NOMO-1 treated with DMSO at 0.1 percent for 48 hours (cell line): ENCODE data around the gene GPRC5B.

ENCODE experiments used
- DNase-seq: peaks from one replicate; lab custom pipeline; 2025; ENCODE audit not compliant: unreplicated experiment; lab: John Stamatoyannopoulos, UW

GPRC5B gene

DNA sequence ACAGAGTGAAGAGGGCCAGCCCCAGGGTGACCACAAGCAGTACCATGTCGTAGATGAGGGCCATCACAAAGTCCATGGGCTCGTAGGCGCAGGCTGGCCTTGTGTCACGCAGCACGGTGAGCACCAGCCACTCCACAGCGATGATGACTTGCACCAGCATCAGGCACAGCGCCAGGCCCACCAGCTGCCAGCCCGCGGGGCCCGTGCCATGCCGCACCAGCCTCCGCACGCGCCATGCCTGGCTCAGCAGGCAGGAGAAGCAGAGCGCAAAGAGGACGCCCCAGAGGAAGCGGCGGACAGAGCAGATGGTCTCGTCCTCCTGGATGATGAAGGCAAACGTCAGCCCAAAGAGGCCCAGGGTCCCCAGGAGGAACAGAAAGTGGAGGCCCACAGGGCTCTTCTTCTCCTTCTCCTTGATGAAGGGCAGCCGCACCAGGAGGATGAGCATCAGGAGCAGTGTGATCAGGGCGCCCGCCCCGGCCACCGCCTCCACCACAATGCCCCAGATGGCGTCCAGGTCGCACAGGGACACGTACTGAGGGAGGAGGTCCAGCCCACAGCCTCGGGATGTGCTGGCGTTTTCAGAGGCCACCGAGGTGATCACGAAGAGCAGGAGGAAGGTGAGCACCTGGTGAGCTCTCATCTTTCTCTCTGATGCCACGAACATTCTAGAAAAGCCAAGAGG, 12.3 kb downstream of the GPRC5B start:
- DNase-seq = no peak

DNA sequence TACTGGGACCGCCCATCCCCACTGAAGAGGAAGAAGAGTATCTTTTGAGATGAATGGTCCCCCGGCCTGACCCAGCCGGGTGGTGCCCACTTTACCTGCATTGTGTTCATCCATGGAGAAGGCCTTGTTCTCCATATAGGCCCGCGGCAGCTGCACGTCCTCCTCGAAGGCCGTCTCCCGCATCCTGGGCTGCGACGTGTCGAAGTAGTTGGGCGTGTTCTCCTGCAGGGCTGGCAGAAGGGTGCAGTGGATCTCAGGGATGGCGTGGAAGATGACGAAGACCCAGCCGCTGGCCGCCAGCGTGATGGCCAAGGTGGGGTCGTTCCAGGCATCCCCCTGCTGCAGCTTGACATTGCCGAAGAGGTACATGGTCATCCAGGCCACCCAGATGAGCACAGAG, 12.9 kb downstream of the GPRC5B start:
- DNase-seq = no peak

DNA sequence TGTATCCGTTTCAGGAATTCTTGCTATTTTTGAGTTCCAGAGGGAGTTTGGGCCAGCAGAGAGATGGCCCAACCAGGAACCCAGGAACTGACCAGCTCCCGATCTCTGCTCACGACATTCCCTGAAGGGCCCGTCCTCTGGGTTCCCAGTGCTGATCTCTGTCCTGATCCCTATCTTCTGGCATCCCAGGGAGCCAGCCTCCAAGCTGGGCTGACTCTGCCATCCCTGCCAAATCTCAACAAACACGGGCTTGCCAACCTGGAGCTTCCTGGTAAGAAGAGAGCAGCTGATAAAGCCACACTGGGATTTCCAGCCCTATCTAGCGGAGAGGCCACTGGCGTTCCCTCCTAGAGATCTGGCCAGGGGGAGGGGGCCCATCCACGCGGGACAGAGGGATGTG, 16.2 kb downstream of the GPRC5B start:
- no peak for DNase-seq

DNA sequence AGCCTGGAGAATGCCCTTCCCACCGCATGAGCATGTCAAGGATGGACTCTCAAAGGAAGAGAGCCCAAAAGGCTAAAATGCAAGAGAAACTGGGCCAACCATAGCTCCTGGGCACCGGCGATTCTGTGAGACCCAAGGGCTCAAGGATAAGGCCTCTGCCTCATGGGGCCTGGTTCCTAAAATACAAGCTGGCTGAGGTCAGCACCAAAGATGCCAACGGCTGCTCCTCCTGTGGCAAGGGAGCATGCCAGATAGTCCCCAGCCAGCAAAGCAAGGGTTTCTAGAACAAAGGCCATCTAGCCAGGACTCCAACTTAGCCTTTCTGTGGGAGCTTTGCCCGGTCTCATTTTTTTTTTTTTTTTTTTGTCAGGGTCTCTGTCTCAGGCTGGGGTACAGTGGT, 20.1 kb downstream of the GPRC5B start:
- no peak for DNase-seq

DNA sequence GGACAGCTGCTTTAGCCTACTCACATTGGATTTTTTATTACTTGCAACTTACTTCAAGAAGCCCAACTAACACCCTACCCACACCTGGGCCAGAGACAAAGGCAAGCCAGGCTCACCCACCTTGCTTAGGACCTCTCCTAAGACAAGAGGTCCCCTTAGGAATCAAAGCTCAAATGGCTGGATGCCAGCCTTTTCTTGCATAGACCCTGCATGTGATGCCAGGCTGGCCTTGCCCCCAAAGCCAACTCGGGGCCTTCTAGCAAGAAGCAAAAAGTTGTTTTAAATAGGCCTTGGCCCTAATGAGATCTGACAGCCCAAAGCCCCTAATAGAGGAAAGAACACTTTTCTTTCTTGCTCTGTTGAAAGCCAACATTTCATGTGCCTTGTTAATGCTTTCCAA, 20.7 kb downstream of the GPRC5B start:
- DNase-seq = no peak

DNA sequence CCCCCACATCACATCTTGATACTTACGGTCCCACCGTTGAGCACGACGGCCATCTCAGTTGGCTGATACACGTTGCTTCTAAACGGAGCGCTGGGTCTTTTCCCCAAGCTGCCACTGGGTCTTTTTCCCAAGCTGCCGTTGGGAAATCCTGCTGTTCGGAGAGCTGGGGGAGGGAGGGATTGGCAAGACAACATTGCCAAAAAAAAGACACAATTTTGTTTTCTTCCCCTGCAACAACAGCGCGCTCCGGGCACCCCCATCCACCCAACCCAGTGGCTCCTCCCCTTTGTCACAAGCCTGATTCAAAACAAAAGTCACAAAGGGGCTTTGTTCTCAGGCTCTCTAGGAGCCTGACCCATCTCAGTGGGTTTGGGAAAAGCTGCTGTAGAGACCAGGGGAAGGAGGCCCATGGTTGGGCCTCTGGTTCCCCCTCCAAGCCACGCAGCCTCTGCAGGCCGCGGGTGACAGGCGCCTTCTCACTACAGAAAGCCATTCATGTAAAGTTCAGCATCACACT, 22.8 kb downstream of the GPRC5B start:
- no peak for DNase-seq

DNA sequence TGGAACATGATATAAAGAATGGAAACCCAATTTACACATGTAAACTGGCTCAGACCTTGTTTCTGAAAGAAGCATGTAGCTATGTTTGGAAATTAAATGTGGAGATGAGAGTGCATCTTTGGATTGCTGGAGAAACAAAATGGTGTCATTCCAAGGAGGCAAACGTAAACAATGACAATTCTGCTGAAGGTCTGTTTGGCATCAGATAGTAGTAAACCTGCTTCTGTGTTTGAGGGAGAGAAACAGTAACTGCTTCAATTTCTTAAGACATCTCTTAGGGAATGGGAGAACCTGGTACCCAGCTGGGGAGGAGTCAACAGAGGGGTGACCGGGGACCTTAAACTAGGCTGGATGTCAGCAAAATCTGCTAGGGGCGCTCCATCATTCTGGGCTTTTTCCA, 23.5 kb downstream of the GPRC5B start:
- no peak for DNase-seq

DNA sequence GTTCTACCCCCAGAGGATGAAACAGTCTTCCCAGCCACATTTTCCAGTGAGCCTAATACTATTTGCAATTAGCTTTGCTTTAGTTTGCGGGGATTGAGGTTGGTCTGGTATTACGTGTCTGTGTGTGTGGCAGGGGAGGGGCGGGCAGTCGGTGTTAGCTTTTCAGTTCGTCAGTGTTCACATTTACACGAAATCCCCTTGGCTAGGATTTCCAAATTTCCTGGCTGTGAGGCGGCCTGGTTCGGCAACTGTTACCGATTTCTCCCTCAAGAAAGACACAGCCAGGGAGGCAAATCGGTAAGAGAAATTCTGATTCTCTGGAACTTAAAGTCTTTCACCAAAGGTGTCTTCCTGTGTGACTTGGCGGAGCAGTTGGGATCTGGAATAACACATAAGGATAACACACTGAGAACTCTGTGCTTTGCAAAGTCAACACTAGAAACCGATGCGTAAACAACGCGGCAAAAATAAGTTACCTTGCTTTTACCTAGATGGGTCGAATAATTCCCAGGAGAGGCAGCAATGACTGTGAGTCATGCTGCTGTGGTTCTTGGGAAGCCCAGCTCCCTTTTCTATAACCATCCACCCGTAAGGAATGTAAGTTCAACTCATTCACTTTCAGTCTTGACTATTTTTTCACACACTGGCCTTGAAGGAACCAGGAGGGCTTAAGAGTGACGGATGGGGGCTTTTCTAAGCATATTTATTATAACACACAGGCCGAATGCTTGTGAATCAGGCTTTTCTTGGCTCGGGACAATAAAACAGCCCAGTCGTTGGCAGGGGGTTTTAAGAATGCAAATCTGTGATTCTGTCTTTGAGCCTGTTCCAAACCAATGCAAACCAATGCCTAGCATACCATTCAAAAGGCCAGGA, 24.2 kb downstream of the GPRC5B start:
- no peak for DNase-seq

DNA sequence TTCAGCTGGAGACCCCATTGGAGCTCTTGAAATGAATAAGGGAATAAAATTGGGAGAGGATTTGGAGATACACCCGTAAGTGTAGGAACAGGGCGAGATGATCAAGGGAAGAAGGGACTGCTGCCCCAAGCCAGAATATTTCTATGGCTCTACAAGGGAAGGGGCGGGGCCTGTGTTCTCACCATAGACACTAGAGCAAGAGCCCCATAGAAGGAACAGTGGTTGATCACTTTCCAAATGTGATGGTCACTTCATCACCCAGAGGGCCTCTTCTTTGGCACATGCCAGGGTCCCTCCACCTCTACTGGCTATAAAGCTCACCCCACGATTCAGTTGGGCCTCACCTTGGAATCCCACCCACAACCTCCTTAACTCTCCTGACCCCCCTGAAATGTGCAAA, 25.0 kb downstream of the GPRC5B start:
- no peak for DNase-seq

DNA sequence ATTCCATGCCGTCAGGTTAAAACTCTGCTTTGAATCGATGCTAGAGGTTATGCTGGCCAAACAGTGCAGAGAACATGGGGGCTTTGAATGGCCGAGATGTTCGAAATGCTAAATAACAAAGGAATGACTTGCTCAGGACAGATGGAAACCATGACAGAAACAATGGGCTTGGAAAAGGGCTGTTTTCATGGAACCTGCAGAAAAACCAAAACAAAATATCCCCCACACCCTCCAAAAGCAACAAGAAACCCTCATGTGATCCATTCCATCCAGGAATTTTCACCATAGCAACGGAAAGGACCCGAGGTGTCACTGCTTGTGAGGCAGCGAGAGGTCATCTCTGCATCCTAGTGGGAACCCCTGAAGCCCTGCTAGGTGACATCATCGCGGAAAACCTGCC, 25.5 kb downstream of the GPRC5B start:
- DNase-seq = no peak

DNA sequence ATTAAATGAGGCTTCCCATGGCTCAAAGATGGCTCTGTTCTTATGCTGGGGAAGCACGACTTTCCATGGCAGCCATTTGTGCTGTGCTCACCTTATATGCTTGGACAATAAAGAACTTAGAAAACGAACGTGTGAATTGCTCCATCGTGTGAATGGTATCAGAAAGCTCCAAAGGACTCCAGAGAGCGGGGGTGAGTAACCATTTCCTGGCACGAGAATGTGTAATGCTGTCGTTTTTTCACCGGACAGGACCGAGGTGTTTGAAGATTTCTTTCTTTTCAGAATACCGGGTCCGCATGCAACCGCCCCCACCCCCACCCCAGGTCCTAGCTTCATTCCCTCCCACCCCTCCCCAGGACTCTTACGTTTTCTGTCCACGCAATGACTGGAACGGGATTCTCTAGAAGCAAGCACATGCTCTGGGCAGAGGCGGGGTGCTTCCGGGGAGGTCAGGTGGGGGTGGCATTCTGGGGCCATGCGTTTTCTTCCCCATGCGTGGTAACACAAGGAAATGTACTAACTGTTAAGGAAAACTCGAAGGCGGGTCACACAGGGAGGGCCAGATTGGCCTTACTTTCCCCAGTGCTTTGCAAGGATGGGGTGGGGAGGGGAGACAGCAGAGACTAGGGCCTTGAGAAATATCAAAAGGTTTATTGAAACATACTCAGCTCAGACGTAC, 26.2 kb downstream of the GPRC5B start:
- DNase-seq = no peak

DNA sequence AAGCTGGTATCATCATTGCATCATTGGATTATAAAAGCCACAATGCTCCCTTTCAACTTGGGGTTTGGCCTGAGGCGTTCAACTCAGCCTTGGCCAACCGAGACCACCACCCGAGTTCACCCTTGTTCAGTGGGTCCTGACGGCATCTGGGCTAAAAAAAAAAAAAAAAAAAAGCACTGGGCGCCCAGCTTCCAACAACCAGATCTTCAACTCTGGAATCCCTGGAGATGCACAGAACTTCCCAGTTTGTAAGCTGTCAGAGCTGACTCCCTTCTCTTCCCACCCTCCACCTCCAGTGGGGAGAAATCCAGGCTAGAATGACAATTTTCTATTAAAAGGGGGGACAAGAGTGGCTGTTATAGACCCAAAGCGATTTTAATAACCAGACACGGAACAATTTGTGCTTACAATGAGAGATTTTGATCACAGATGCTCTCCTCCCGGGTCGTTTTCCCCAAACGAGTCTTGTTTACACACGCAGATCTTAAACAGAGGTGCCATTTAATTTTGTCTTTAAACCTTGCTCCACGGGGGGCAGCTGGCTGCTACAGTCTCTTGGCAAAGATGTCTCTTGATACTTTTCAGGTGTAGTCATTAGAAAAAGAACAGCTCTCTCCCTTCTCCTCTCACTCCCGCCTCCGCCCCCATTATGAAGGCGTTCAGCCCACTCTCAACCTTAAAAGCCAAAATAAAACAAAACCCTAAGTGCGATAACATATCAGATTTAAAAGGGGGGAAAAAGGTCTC, 26.9 kb downstream of the GPRC5B start:
- DNase-seq = no peak

DNA sequence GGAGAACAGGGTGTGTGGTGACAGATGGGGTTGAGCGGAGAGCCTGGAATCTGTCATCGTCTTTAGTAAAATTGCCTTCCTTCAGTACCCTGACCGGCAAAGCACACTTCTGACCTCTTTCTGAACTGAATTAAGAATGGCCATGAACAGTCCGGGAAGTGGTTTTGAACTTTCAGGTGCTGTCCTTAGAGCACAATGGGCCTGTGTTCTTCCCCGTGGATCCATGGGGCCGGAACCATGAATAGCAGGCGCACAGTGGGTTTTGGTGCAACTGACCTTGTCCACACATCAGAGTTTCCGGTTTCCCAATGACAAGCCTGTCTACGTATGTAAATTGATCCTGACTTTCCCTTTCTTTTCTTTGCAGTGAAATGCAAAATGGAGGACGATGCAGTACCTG, 28.5 kb downstream of the GPRC5B start:
- DNase-seq = no peak

DNA sequence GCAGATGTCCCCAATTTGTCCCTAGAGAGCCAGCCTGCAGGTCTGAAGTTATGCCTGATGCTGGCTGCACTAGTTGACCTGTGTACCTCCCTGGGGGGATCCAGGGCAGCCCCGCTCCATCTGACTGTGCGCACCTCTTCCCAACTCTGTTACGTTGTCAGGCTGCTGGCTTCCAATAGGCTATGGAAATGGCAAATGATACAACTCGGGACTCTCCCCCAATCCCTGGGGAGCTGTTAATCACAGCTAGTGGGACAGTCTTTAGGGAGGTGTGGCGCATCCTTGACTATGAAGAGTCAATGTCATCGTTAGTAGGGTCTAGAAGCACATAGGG, 30.1 kb downstream of the GPRC5B start:
- no peak for DNase-seq

DNA sequence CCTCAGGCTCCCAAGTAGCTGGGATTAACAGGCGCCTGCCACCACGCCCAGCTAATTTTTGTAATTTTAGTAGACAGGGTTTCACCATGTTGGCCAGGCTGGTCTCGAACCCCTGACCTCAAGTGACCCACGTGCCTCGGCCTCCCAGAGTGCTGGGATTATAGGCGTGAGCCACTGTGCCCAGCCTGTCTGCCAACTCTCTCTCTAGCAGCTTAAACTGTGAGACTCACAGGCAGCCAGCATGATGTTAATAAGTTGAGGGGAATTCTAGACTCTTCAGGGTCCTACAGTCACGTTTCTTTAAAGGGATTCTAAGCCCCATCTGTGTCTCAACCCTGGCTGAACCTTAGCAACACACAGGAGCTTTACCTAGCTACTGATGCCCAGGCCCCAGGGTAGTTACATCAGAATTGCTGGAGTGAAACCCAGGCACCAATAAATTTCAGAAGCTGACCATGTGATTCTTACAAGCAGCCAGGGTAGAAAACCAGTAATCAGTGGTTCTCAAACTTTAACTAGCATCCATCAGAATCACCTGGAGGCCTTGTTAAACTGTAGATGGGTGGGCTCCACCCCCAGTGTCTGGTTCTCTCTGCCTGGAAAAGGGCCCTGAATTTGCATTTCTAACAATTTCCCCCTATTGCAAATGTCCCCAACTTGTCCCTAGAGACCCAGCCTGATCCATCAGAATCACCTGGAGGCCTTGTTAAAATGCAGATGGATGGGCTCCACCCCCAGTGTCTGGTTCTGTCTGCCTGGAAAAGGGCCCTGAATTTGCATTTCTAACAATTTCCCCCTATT, 30.7 kb downstream of the GPRC5B start:
- DNase-seq = no peak

DNA sequence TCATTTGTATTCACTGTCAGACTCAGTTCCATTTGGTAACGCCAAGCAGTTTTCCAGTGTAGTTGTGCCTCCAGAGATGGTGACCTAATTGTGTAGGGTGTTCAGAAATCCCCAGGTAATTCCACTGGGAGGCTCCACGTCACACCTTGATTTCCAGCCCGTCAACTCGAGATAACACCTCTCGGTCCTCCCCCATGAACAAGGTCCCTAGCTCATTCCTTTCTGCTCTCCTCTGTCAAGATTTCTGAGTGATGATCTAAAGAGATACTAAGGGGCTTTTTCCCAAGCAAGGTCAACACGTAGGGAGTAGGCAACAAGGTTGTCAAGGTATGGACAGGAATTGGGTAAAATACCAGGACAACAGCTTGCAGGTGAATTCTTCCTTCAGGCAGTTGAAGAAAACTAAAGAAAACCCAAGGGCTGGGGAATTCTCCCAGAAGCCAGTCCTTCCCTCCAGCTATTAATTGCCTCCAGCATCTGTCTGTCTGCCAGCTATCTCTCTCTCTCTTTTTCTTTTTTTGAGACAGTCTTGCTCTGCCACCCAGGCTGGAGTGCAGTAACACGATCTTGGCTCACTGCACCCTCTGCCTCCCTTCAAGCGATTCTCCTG, 31.4 kb downstream of the GPRC5B start:
- no peak for DNase-seq

DNA sequence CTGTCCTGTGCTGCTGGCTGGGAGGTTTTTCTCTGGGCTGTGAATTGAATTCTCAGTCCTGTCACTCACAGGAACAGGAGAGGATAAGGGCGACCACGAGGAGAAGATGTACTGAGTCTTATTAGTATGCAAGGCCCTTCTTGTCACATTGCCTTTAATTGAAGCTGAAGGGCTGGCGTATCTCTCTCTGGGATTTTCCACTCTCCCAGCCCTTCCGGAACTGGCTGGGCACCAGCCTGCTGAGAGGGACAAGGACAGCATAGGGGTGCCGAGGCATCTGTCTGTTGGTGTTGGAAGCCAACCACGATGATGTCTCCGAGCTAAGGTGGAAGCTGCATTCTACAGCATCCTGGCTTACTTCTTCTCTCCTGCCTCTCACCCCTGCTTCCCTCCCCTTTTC, 33.2 kb downstream of the GPRC5B start:
- DNase-seq = no peak

DNA sequence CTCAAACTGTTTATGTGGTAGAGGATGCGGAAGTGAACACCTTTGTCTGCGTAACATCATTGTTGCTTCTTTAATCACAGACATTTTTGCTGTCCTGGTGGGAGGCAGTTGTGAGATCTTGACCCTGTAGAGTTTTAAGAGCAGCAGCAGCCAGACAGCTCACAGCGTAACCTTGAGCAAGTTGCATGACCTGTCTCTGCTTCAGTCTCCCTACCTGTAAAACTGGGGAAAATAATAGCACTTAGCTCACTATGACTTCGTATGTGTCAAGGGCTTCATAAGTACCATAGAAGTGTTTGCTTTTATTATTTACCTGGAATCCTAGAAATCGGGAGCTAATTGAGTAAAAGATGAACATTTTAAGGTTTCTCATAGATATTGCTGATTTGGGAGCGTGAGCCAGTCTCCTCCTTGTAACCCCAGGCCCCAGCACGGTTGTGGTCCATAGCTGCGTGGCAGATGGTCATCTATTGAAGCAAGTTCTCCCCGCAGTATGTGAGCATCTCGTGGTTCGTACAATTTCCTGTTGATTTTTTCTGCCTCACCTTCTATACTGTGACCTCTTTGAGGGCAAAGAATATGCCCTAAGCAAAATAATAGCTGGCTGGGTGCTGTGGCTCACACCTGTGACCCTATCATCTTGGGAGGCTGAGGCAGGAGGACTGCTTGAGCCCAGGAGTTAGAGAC, 34.4 kb downstream of the GPRC5B start:
- DNase-seq = no peak

DNA sequence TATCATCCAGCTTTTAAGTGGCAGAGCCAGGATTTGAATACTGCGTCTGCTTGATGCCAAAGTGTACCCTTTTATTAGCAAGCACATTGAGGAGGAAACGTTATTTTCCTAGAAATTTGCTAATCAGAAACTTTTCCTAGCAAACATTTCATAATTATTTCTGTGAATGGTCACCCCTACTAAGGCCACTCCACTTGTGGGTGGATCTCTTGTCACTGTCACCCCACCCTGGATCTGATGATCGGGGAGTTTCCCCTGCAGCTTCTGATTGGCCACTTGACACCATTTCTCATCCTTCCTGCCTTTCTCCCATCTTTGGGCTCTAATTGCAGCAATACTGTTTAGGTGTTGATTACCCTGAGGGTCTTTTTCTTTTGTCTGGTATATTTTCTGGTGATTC, 35.9 kb downstream of the GPRC5B start:
- no peak for DNase-seq
